Breast epithelium (tissue), 3 donors: ENCODE data around the gene LBHD2.

Source experiments
- POLR2AphosphoS5 ChIP-seq, 3 donors: sonication (generic); formaldehyde crosslinking; IDR thresholded peaks; one replicate each; pipeline ENCODE4 v1.6.1; 2017; ENCODE audit warnings: antibody characterized with exemption in 3 of 3
- TF ChIP-seq, protein P1 (sequence below), 3 donors: fragments of 450-650 bp; IDR thresholded peaks; one replicate each; pipeline ENCODE4 v1.5.1; 2016 to 2017; ENCODE audit warnings: antibody characterized with exemption in 3 of 3, mild to moderate bottlenecking in 3 of 3, moderate library complexity in 3 of 3

DNA sequence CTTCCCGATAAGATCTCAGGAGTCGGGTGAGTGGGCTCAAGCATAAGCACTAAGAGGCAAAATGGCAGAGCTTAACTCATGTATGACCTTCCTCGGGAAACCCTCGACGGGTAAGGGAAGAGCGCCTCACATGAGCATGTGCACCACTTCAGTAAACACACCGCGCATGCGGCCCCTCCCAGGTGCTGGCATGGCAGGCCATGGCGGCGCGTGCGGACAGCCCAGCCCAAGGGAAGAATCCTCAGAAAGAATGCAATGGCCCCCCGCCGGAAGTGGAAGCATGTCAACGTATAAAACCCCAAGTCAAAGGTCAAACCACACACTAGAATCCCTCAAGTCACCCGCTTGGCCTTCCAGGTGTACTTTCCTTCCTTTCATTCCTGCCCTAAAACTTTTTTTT is 32.6 kb downstream of the LBHD2 start:
- TF ChIP-seq, protein P1, sequence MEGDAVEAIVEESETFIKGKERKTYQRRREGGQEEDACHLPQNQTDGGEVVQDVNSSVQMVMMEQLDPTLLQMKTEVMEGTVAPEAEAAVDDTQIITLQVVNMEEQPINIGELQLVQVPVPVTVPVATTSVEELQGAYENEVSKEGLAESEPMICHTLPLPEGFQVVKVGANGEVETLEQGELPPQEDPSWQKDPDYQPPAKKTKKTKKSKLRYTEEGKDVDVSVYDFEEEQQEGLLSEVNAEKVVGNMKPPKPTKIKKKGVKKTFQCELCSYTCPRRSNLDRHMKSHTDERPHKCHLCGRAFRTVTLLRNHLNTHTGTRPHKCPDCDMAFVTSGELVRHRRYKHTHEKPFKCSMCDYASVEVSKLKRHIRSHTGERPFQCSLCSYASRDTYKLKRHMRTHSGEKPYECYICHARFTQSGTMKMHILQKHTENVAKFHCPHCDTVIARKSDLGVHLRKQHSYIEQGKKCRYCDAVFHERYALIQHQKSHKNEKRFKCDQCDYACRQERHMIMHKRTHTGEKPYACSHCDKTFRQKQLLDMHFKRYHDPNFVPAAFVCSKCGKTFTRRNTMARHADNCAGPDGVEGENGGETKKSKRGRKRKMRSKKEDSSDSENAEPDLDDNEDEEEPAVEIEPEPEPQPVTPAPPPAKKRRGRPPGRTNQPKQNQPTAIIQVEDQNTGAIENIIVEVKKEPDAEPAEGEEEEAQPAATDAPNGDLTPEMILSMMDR (IDR thresholded peaks at IDR 0.05), result no peak
- TF ChIP-seq POLR2AphosphoS5 (IDR thresholded peaks at IDR 0.05), result no peak
